Endometrium (tissue), 2 donors: ENCODE results near the gene KLHL2.
"Not testable (repeated sequence)": the region's sequence is repeated elsewhere in the genome, so short reads cannot be mapped to it uniquely, and the experiment has no call there.

ENCODE experiments used
- FAIRE-seq: peaks from 2 replicates; lab custom pipeline; 2012; peaks lifted over from hg19 to GRCh38; lab: Jason Lieb, UNC
- donor health status: control.
- donor health status: control.

Gene KLHL2

GRCh38 chr4:165232623-165233433 is 25.5 kb downstream of the KLHL2 start:
- FAIRE-seq = peak; percentile 57

GRCh38 chr4:165234766-165235165 is 27.4 kb downstream of the KLHL2 start:
- FAIRE-seq = no peak

- not testable (repeated sequence) for FAIRE-seq
Measured at GRCh38 chr4:165236852-165237251, 29.5 kb downstream of the KLHL2 start.

- not testable (repeated sequence) for FAIRE-seq
Measured at GRCh38 chr4:165238041-165238640, 30.8 kb downstream of the KLHL2 start.

GRCh38 chr4:165240761-165241160 is 33.4 kb downstream of the KLHL2 start:
- FAIRE-seq = not testable (repeated sequence)

- FAIRE-seq = not testable (repeated sequence)
Measured at GRCh38 chr4:165244148-165244547, 36.8 kb downstream of the KLHL2 start.

- FAIRE-seq = not testable (repeated sequence)
Measured at GRCh38 chr4:165244587-165245186, 37.3 kb downstream of the KLHL2 start.

- FAIRE-seq = no peak
Measured at GRCh38 chr4:165248102-165248501, 40.7 kb downstream of the KLHL2 start.

GRCh38 chr4:165248904-165249303 is 41.5 kb downstream of the KLHL2 start:
- FAIRE-seq = not testable (repeated sequence)

GRCh38 chr4:165254771-165255170 is 47.4 kb downstream of the KLHL2 start:
- FAIRE-seq = not testable (repeated sequence)

- not testable (repeated sequence) for FAIRE-seq
Measured at GRCh38 chr4:165255439-165255838, 48.1 kb downstream of the KLHL2 start.

- peak; percentile 82 for FAIRE-seq
Measured at GRCh38 chr4:165256074-165256659, 48.8 kb downstream of the KLHL2 start.

GRCh38 chr4:165259776-165260175 is 52.4 kb downstream of the KLHL2 start:
- FAIRE-seq = not testable (repeated sequence)

GRCh38 chr4:165262306-165262705 is 54.9 kb downstream of the KLHL2 start:
- FAIRE-seq = not testable (repeated sequence)

- not testable (repeated sequence) for FAIRE-seq
Measured at GRCh38 chr4:165263466-165263865, 56.1 kb downstream of the KLHL2 start.

GRCh38 chr4:165269931-165270330 is 62.6 kb downstream of the KLHL2 start:
- FAIRE-seq = not testable (repeated sequence)

- FAIRE-seq = not testable (repeated sequence)
Measured at GRCh38 chr4:165273443-165273842, 66.1 kb downstream of the KLHL2 start.

GRCh38 chr4:165275357-165275756 is 68.0 kb downstream of the KLHL2 start:
- FAIRE-seq = not testable (repeated sequence)

GRCh38 chr4:165279531-165279930 is 72.2 kb downstream of the KLHL2 start:
- FAIRE-seq = not testable (repeated sequence)

GRCh38 chr4:165284697-165285096 is 77.3 kb downstream of the KLHL2 start:
- not testable (repeated sequence) for FAIRE-seq

- FAIRE-seq = peak; percentile 48
Measured at GRCh38 chr4:165286619-165287340, 79.4 kb downstream of the KLHL2 start.

- no peak for FAIRE-seq
Measured at GRCh38 chr4:165288226-165288625, 80.9 kb downstream of the KLHL2 start.
